GM12878 (cell line): Measurements from ENCODE around the gene IAPP.

Experiments
- BMI1 ChIP-seq: fragments of 450-650 bp; IDR thresholded peaks from 2 replicates; pipeline ENCODE4 v1.6.1; 2016; ENCODE audit warnings: mild to moderate bottlenecking, moderate library complexity, borderline replicate concordance
- EGR1 ChIP-seq, 2 experiments: IDR thresholded peaks; 1 replicate in 1 of 2; 2 replicates in 1 of 2; pipeline ENCODE4 v1.6.1; 2011 to 2012; ENCODE audit warnings: low read depth in 2 of 2, low read length in 2 of 2, borderline replicate concordance in 1 of 2, mild to moderate bottlenecking in 1 of 2, moderate library complexity in 1 of 2
- JUND ChIP-seq: IDR thresholded peaks from 2 replicates; pipeline ENCODE4 v1.6.1; 2012; ENCODE audit warnings: low read depth, mild to moderate bottlenecking, low read length, improper control_type of control experiment, moderate library complexity
- NFYB ChIP-seq: IDR thresholded peaks from 2 replicates; pipeline ENCODE4 v1.6.1; 2011; ENCODE audit warnings: low read depth, mild to moderate bottlenecking, low read length, improper control_type of control experiment, moderate library complexity; ENCODE audit not compliant: insufficient read depth
- POLR2A ChIP-seq: IDR thresholded peaks from 2 replicates; pipeline ENCODE4 v1.6.1; 2011; ENCODE audit warnings: low read depth, mild to moderate bottlenecking, low read length
- TF ChIP-seq, protein P1 (sequence below), 3 experiments: IDR thresholded peaks in 2 of 3; conservative IDR thresholded peaks in 1 of 3; 2 replicates each; pipeline ENCODE4 v1.5.1; 2011; ENCODE audit warnings: low read depth in 3 of 3, low read length in 3 of 3, mild to moderate bottlenecking in 3 of 3, control low read depth in 2 of 3, moderate library complexity in 2 of 3, inconsistent platforms in 1 of 3, mixed read lengths in 1 of 3; ENCODE audit not compliant: control insufficient read depth in 2 of 3, insufficient read depth in 1 of 3; ENCODE audit errors: extremely low read depth in 1 of 3

DNA sequence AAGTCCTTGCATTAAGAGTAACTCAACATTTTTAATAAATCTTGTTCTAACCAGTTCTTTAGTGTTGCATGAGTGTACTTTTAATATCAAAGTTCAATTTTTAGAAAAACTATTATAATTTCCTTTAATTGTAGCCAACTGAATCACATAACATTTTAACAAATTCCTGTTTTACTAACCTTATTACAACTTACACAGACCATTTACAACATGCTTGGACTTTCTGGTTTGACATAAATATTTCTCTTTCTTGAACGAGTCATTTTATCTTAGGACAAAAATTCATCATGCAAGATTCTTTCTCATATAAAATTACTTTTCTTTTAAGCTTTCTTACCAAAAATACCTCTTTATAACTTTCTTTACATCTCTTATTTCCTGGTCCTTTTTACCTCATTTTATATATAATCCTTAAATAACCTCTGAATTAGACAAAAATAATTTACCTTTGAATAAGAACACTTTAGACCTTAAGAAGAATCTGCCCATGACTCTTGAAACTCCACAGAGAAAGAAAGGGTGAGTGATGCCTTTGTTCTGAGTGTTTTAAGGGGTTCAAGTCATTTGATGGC lies 41.9 kb upstream of the IAPP start:
- TF ChIP-seq POLR2A: no peak
- TF ChIP-seq, protein P1, sequence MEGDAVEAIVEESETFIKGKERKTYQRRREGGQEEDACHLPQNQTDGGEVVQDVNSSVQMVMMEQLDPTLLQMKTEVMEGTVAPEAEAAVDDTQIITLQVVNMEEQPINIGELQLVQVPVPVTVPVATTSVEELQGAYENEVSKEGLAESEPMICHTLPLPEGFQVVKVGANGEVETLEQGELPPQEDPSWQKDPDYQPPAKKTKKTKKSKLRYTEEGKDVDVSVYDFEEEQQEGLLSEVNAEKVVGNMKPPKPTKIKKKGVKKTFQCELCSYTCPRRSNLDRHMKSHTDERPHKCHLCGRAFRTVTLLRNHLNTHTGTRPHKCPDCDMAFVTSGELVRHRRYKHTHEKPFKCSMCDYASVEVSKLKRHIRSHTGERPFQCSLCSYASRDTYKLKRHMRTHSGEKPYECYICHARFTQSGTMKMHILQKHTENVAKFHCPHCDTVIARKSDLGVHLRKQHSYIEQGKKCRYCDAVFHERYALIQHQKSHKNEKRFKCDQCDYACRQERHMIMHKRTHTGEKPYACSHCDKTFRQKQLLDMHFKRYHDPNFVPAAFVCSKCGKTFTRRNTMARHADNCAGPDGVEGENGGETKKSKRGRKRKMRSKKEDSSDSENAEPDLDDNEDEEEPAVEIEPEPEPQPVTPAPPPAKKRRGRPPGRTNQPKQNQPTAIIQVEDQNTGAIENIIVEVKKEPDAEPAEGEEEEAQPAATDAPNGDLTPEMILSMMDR (IDR thresholded peaks at IDR 0.05 in 2 of 3, conservative IDR thresholded peaks at IDR 0.05 in 1 of 3; ENCODE audit: control insufficient read depth in 2 of 3, extremely low read depth in 1 of 3, insufficient read depth in 1 of 3, low read depth in 3 of 3, low read length in 3 of 3): no peak
- TF ChIP-seq JUND: no peak
- TF ChIP-seq BMI1: no peak
- TF ChIP-seq EGR1 (IDR thresholded peaks at IDR 0.05; ENCODE audit: borderline replicate concordance in 1 of 2, low read depth in 2 of 2, low read length in 2 of 2): no peak
- TF ChIP-seq NFYB: no peak
